Measurements from ENCODE around the gene SPAG7.

GRCh38 chr17:4999430-5000093, 31.9 kb upstream of the SPAG7 start:
- TF ChIP-seq POLR2A (IDR thresholded peaks at IDR 0.05) (no peak), CTCF (IDR thresholded peaks at IDR 0.05) (no peak)
